Effector memory CD4-positive, alpha-beta T cell (primary cell): ENCODE results near the gene HDAC10.

Experiments used
- DNase-seq, 3 donors: peaks; one replicate each; pipeline ENCODE4 v3.0.0-alpha.2; 2020
- H3K27ac ChIP-seq: 2 replicates; pipeline ENCODE4 v1.7.0; 2013; ENCODE audit warnings: mild to moderate bottlenecking, low read length, moderate library complexity; ENCODE audit not compliant: insufficient read depth, poor library complexity, severe bottlenecking
- H3K27me3 ChIP-seq: replicated peaks from 2 replicates; pipeline ENCODE4 v1.7.0; 2013; ENCODE audit warnings: mild to moderate bottlenecking, low read length; ENCODE audit not compliant: insufficient read depth, control insufficient read depth, poor library complexity, severe bottlenecking
- H3K36me3 ChIP-seq: 2 replicates; pipeline ENCODE4 v1.7.0; 2013; ENCODE audit warnings: mild to moderate bottlenecking, low read length, moderate library complexity; ENCODE audit not compliant: control insufficient read depth, insufficient read depth
- H3K4me1 ChIP-seq: 2 replicates; pipeline ENCODE4 v1.7.0; 2013; ENCODE audit warnings: low read length, mild to moderate bottlenecking; ENCODE audit not compliant: control insufficient read depth, insufficient read depth, poor library complexity, severe bottlenecking
- H3K4me3 ChIP-seq: 2 replicates; pipeline ENCODE4 v1.7.0; 2013; ENCODE audit warnings: low read length, low read depth, mild to moderate bottlenecking; ENCODE audit not compliant: insufficient read depth, poor library complexity, severe bottlenecking
- H3K9me3 ChIP-seq: 2 replicates; pipeline ENCODE4 v1.7.0; 2013; ENCODE audit warnings: mild to moderate bottlenecking, low read length, moderate library complexity; ENCODE audit not compliant: control insufficient read depth

HDAC10 gene

GRCh38 chr22:50199829-50200460, 51.1 kb downstream of the HDAC10 start:
- H3K36me3 ChIP-seq = peaks cover 24% of the 10 kb centered on the region
- DNase-seq = no peak
- peak overlapping the region; percentile 77 for H3K27ac ChIP-seq
- H3K4me3 ChIP-seq = peak overlapping the region; percentile 59
- no peaks in the 10 kb centered on the region for H3K27me3 ChIP-seq
- peaks cover 18% of the 10 kb centered on the region for H3K4me1 ChIP-seq
- H3K9me3 ChIP-seq = no peaks in the 10 kb centered on the region

GRCh38 chr22:50199251-50199721, 51.8 kb downstream of the HDAC10 start:
- Histone ChIP-seq H3K27ac (peak overlapping the region; percentile 77), H3K4me3 (no peak overlapping the region), H3K9me3 (no peaks in the 10 kb centered on the region), H3K4me1 (peaks cover 18% of the 10 kb centered on the region), H3K27me3 (no peaks in the 10 kb centered on the region), H3K36me3 (peaks cover 31% of the 10 kb centered on the region)
- no peak for DNase-seq

- Histone ChIP-seq H3K27me3 (no peaks in the 10 kb centered on the region), H3K27ac (no peak overlapping the region), H3K4me3 (no peak overlapping the region), H3K36me3 (peaks cover 38% of the 10 kb centered on the region), H3K4me1 (peaks cover 21% of the 10 kb centered on the region), H3K9me3 (no peaks in the 10 kb centered on the region)
- no peak for DNase-seq
Observed at GRCh38 chr22:50198624-50199017, 52.4 kb downstream of the HDAC10 start.

DNA sequence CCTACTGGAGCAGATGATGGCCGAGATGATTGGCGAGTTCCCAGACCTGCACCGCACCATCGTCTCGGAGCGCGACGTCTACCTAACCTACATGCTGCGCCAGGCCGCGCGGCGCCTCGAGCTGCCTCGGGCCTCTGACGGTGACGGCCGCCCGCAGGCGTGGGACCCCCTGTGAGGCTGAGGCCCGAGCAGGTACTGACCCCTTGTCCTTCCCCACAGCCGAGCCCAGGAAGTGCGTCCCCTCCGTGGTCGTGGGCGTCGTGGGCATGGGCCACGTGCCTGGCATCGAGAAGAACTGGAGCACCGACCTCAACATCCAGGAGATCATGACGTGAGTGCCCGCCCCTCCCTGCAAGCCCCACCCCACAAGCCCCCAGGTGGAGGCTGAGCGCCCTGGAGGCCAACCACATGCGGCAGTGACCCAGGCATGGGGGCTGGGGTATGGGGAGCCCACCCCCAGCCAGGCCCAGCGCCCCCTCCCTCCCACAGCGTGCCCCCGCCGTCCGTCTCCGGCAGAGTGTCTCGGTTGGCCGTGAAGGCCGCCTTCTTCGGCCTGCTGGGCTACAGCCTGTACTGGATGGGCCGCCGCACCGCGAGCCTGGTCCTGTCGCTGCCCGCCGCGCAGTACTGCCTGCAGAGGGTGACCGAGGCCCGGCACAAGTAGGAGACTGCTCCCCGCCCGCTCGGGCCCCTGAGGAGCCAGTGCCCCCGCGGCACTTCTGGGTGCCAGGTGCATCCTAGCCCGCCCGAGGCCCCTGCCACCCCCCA, 53.0 kb downstream of the HDAC10 start:
- H3K4me3 ChIP-seq = no peak overlapping the region
- DNase-seq = no peak
- H3K9me3 ChIP-seq = no peaks in the 10 kb centered on the region
- H3K27me3 ChIP-seq = no peaks in the 10 kb centered on the region
- H3K36me3 ChIP-seq = peaks cover 41% of the 10 kb centered on the region
- H3K27ac ChIP-seq = no peak overlapping the region
- peaks cover 27% of the 10 kb centered on the region for H3K4me1 ChIP-seq

GRCh38 chr22:50197000-50197800, 53.9 kb downstream of the HDAC10 start:
- DNase-seq = no peak
- H3K9me3 ChIP-seq = no peaks in the 10 kb centered on the region
- H3K4me1 ChIP-seq = peaks cover 33% of the 10 kb centered on the region
- no peak overlapping the region for H3K27ac ChIP-seq
- H3K27me3 ChIP-seq = no peaks in the 10 kb centered on the region
- H3K36me3 ChIP-seq = peaks cover 41% of the 10 kb centered on the region
- H3K4me3 ChIP-seq = no peak overlapping the region

DNA sequence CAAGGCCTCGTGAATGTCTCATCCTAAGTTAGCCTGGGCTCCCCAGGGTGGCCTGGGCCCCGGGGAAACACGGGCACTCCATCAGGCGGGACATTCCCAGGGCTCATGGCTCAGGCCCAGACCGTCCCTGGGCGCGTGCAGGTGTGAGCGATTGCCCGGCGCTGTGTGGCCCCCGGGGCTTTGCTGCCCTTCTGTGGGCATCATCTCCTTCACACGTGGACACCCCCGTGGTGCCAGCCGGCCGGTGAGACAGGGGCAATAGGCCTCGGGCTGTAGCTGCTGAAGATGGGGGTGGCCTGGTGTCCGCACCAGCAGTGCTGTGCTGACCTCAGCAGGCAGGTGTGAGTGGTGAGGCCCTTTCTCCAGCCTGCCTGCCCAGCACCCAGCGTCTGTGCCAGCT, 54.8 kb downstream of the HDAC10 start:
- no peak overlapping the region for H3K4me3 ChIP-seq
- peaks cover 36% of the 10 kb centered on the region for H3K4me1 ChIP-seq
- no peak overlapping the region for H3K27ac ChIP-seq
- H3K27me3 ChIP-seq = no peaks in the 10 kb centered on the region
- no peak for DNase-seq
- peaks cover 41% of the 10 kb centered on the region for H3K36me3 ChIP-seq
- no peaks in the 10 kb centered on the region for H3K9me3 ChIP-seq
